Immature natural killer cell (primary cell): ENCODE results near the gene ASB6. TPM values are rescaled to one million over a fixed set of nuclear protein-coding genes. Genes with fewer than 3 reads are reported as not detected.
A peak's percentile ranks its signal among the peaks of the same experiment; 100 is the strongest.

Experiments
- DNase-seq, 3 donors: peaks; one replicate each; pipeline ENCODE4 v3.0.0; 2022; ENCODE audit warnings: mixed read lengths in 1 of 3
- H3K27ac Mint-ChIP-seq, 6 donors: one replicate each; pipeline ENCODE4 v1.8.0; 2020; ENCODE audit warnings: mixed read lengths in 6 of 6, mild to moderate bottlenecking in 5 of 6, inconsistent platforms in 4 of 6, moderate library complexity in 3 of 6
- H3K27me3 Mint-ChIP-seq, 3 donors: one replicate each; pipeline ENCODE4 v1.8.0; 2020 to 2021; ENCODE audit warnings: low read depth in 3 of 3, mild to moderate bottlenecking in 3 of 3, mixed read lengths in 3 of 3, moderate library complexity in 3 of 3, inconsistent platforms in 1 of 3
- H3K36me3 Mint-ChIP-seq, 3 donors: one replicate each; pipeline ENCODE4 v1.8.0; 2020; ENCODE audit warnings: mixed read lengths in 3 of 3, inconsistent platforms in 2 of 3, mild to moderate bottlenecking in 2 of 3
- H3K4me1 Mint-ChIP-seq, 2 donors: one replicate each; pipeline ENCODE4 v1.8.0; 2020; ENCODE audit warnings: inconsistent platforms in 2 of 2, mild to moderate bottlenecking in 2 of 2, mixed read lengths in 2 of 2, moderate library complexity in 1 of 2
- H3K4me3 Mint-ChIP-seq, 5 donors: one replicate each; pipeline ENCODE4 v1.8.0; 2020; ENCODE audit warnings: mild to moderate bottlenecking in 5 of 5, mixed read lengths in 5 of 5, inconsistent platforms in 3 of 5, moderate library complexity in 3 of 5
- H3K9me3 Mint-ChIP-seq, 6 donors: one replicate each; pipeline ENCODE4 v1.8.0; 2020; ENCODE audit warnings: mild to moderate bottlenecking in 6 of 6, mixed read lengths in 6 of 6, inconsistent platforms in 4 of 6, moderate library complexity in 3 of 6
- polyA plus RNA-seq, 3 donors: library from polyadenylated mRNA; unstranded; fragments of 300-500 nt; fragmentation: Illumina TruSeq; gene quantifications; one replicate each; pipeline ENCODE4 v1.2.3, GENCODE V29; 2021

Gene ASB6
- polyA plus RNA-seq, 3 donors from 2014 or later: 13.9 to 26.6 (median 19.9) TPM

- Mint-ChIP-seq H3K4me3 (no peak overlapping the region), H3K27ac (no peak overlapping the region), H3K27me3 (peaks cover 0 to 7% (median 2%) of the 10 kb centered on the region in 3 donors), H3K9me3 (no peaks in the 10 kb centered on the region), H3K36me3 (no peaks in the 10 kb centered on the region), H3K4me1 (no peaks in the 10 kb centered on the region)
- no peak for DNase-seq
Observed at GRCh38 chr9:129675620-129676019, 33.7 kb upstream of the ASB6 start.

- Mint-ChIP-seq H3K36me3 (no peaks in the 10 kb centered on the region), H3K27me3 (peaks cover 2 to 10% (median 2%) of the 10 kb centered on the region in 3 donors), H3K9me3 (no peaks in the 10 kb centered on the region), H3K4me3 (no peak overlapping the region), H3K4me1 (no peaks in the 10 kb centered on the region), H3K27ac (no peak overlapping the region)
- no peak for DNase-seq
Observed at GRCh38 chr9:129674229-129674628, 32.3 kb upstream of the ASB6 start.

- peaks cover 2 to 10% (median 2%) of the 10 kb centered on the region in 3 donors for H3K27me3 Mint-ChIP-seq
- H3K9me3 Mint-ChIP-seq: no peaks in the 10 kb centered on the region
Observed at GRCh38 chr9:129673602-129674001, 31.7 kb upstream of the ASB6 start.

GRCh38 chr9:129672702-129673101 is 30.8 kb upstream of the ASB6 start:
- peak overlapping the region in 1 of 6 donors; percentile 44 for H3K27ac Mint-ChIP-seq
- no peak overlapping the region for H3K4me3 Mint-ChIP-seq
- no peaks in the 10 kb centered on the region for H3K4me1 Mint-ChIP-seq
- H3K27me3 Mint-ChIP-seq: peaks cover 4 to 7% (median 4%) of the 10 kb centered on the region in 3 donors
- no peaks in the 10 kb centered on the region for H3K9me3 Mint-ChIP-seq
- DNase-seq: no peak
- no peaks in the 10 kb centered on the region for H3K36me3 Mint-ChIP-seq

More at GRCh38 chr9:129673602-129674001, 31.7 kb upstream of the ASB6 start:
- Mint-ChIP-seq H3K4me3 (no peak overlapping the region), H3K4me1 (no peaks in the 10 kb centered on the region), H3K36me3 (no peaks in the 10 kb centered on the region), H3K27ac (no peak overlapping the region)
- DNase-seq: no peak

GRCh38 chr9:129671519-129671918 is 29.6 kb upstream of the ASB6 start:
- Mint-ChIP-seq H3K4me3 (no peak overlapping the region), H3K27me3 (peaks cover 2 to 8% (median 7%) of the 10 kb centered on the region in 3 donors)

GRCh38 chr9:129671065-129671464 is 29.1 kb upstream of the ASB6 start:
- Mint-ChIP-seq H3K27ac (no peak overlapping the region), H3K9me3 (no peaks in the 10 kb centered on the region), H3K4me3 (no peak overlapping the region), H3K27me3 (peaks cover 4 to 8% (median 7%) of the 10 kb centered on the region in 3 donors), H3K36me3 (no peaks in the 10 kb centered on the region), H3K4me1 (no peaks in the 10 kb centered on the region)
- no peak for DNase-seq

More at GRCh38 chr9:129671519-129671918, 29.6 kb upstream of the ASB6 start:
- no peaks in the 10 kb centered on the region for H3K36me3 Mint-ChIP-seq
- no peak overlapping the region for H3K27ac Mint-ChIP-seq
- no peaks in the 10 kb centered on the region for H3K9me3 Mint-ChIP-seq
- no peaks in the 10 kb centered on the region for H3K4me1 Mint-ChIP-seq
- no peak for DNase-seq

GRCh38 chr9:129669946-129670345 is 28.0 kb upstream of the ASB6 start:
- H3K27me3 Mint-ChIP-seq: peaks cover 7 to 8% (median 7%) of the 10 kb centered on the region in 3 donors
- no peak for DNase-seq
- no peak overlapping the region for H3K4me3 Mint-ChIP-seq
- H3K27ac Mint-ChIP-seq: peak overlapping the region in 1 of 6 donors; percentile 77
- H3K9me3 Mint-ChIP-seq: no peaks in the 10 kb centered on the region
- H3K36me3 Mint-ChIP-seq: no peaks in the 10 kb centered on the region
- no peaks in the 10 kb centered on the region for H3K4me1 Mint-ChIP-seq

GRCh38 chr9:129669141-129669718 is 27.3 kb upstream of the ASB6 start:
- Mint-ChIP-seq H3K9me3 (no peaks in the 10 kb centered on the region), H3K36me3 (no peaks in the 10 kb centered on the region), H3K27ac (no peak overlapping the region), H3K4me3 (no peak overlapping the region), H3K27me3 (peaks cover 7 to 12% (median 8%) of the 10 kb centered on the region in 3 donors), H3K4me1 (peaks cover 0 to 3% of the 10 kb centered on the region in 2 donors)
- no peak for DNase-seq

GRCh38 chr9:129667850-129668249 is 25.9 kb upstream of the ASB6 start:
- H3K27me3 Mint-ChIP-seq: peaks cover 7 to 9% (median 8%) of the 10 kb centered on the region in 3 donors
- H3K4me3 Mint-ChIP-seq: no peak overlapping the region
- H3K27ac Mint-ChIP-seq: no peak overlapping the region
- no peaks in the 10 kb centered on the region for H3K9me3 Mint-ChIP-seq
- peaks cover 0 to 3% of the 10 kb centered on the region in 2 donors for H3K4me1 Mint-ChIP-seq
- DNase-seq: no peak
- H3K36me3 Mint-ChIP-seq: no peaks in the 10 kb centered on the region

GRCh38 chr9:129667378-129667777 is 25.4 kb upstream of the ASB6 start:
- H3K27ac Mint-ChIP-seq: no peak overlapping the region

GRCh38 chr9:129666575-129666974 is 24.6 kb upstream of the ASB6 start:
- Mint-ChIP-seq H3K9me3 (no peaks in the 10 kb centered on the region), H3K36me3 (no peaks in the 10 kb centered on the region), H3K27me3 (peaks cover 7 to 9% (median 8%) of the 10 kb centered on the region in 3 donors), H3K4me3 (no peak overlapping the region), H3K27ac (no peak overlapping the region), H3K4me1 (peaks cover 0 to 3% of the 10 kb centered on the region in 2 donors)
- no peak for DNase-seq

More at GRCh38 chr9:129667378-129667777, 25.4 kb upstream of the ASB6 start:
- Mint-ChIP-seq H3K27me3 (peaks cover 7 to 9% (median 8%) of the 10 kb centered on the region in 3 donors), H3K4me3 (no peak overlapping the region), H3K4me1 (peaks cover 0 to 3% of the 10 kb centered on the region in 2 donors), H3K36me3 (no peaks in the 10 kb centered on the region), H3K9me3 (no peaks in the 10 kb centered on the region)
- DNase-seq: no peak

- Mint-ChIP-seq H3K36me3 (no peaks in the 10 kb centered on the region), H3K9me3 (no peaks in the 10 kb centered on the region), H3K4me1 (peaks cover 0 to 3% of the 10 kb centered on the region in 2 donors), H3K27ac (no peak overlapping the region), H3K4me3 (peak overlapping the region in 3 of 5 donors; percentile 27 to 46 (median 36)), H3K27me3 (peaks cover 7 to 9% (median 8%) of the 10 kb centered on the region in 3 donors)
- no peak for DNase-seq
Observed at GRCh38 chr9:129665814-129666520, 24.0 kb upstream of the ASB6 start.

GRCh38 chr9:129665389-129665775 is 23.4 kb upstream of the ASB6 start, which contains the start of gene PRRX2:
Gene PRRX2 (plus strand): TSS chr9:129665647. CDS start chr9:129665868, 221 bp downstream.
- peak; percentile 18 to 21 (median 20) for DNase-seq
- H3K4me1 Mint-ChIP-seq: peaks cover 0 to 3% of the 10 kb centered on the region in 2 donors
- peaks cover 7 to 13% (median 8%) of the 10 kb centered on the region in 3 donors for H3K27me3 Mint-ChIP-seq
- peak within 1 kb of the TSS; percentile 58 to 82 (median 72) for H3K4me3 Mint-ChIP-seq
- peak within 1 kb of the TSS in 1 of 6 donors; percentile 40 for H3K27ac Mint-ChIP-seq
- no peaks in the 10 kb centered on the region for H3K36me3 Mint-ChIP-seq
- no peaks in the 10 kb centered on the region for H3K9me3 Mint-ChIP-seq

- peak overlapping the region; percentile 58 to 82 (median 72) for H3K4me3 Mint-ChIP-seq
- peaks cover 7 to 13% (median 7%) of the 10 kb centered on the region in 3 donors for H3K27me3 Mint-ChIP-seq
- no peaks in the 10 kb centered on the region for H3K9me3 Mint-ChIP-seq
- H3K36me3 Mint-ChIP-seq: no peaks in the 10 kb centered on the region
- peak overlapping the region in 1 of 6 donors; percentile 40 for H3K27ac Mint-ChIP-seq
- peaks cover 0 to 3% of the 10 kb centered on the region in 2 donors for H3K4me1 Mint-ChIP-seq
- no peak for DNase-seq
Observed at GRCh38 chr9:129664746-129665388, 22.9 kb upstream of the ASB6 start.
